ENCODE data around the gene SF3B1. TPM values are rescaled to one million over a fixed set of nuclear protein-coding genes. Genes with fewer than 3 reads are reported as not detected.
A peak's percentile ranks its signal among the peaks of the same experiment; 100 is the strongest.

The SF3B1 gene
- total RNA-seq, 1 donor from 2014 or later: 370 TPM

DNA sequence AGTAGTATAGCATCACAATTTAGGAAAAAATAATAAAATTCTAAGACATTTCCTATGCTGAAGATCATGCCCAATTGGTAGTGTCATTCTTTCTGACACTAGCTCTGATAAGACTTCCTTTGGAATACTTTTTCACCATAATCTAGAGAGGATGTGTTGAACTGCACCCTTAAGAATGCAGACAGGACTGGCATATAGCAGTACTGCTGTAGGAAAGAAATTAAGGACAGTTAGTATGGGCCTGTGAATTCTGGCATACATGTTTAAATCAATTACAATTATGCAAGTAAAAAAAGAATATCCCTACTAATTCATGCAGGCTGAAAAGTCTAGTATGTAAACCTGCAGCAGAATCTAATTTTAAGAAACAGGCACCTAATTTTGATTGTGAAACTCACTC, 15.4 kb downstream of the SF3B1 start:
- Mint-ChIP-seq H3K4me1 (ENCODE audit: low read depth) (peaks cover 14% of the 10 kb centered on the region), H3K4me3 (ENCODE audit: low read depth) (no peak overlapping the region), H3K27ac (no peak overlapping the region), H3K27me3 (no peaks in the 10 kb centered on the region), H3K36me3 (ENCODE audit: insufficient read depth) (peaks cover 26% of the 10 kb centered on the region), H3K9me3 (ENCODE audit: low read depth) (no peaks in the 10 kb centered on the region)
- TF ChIP-seq, protein P1, sequence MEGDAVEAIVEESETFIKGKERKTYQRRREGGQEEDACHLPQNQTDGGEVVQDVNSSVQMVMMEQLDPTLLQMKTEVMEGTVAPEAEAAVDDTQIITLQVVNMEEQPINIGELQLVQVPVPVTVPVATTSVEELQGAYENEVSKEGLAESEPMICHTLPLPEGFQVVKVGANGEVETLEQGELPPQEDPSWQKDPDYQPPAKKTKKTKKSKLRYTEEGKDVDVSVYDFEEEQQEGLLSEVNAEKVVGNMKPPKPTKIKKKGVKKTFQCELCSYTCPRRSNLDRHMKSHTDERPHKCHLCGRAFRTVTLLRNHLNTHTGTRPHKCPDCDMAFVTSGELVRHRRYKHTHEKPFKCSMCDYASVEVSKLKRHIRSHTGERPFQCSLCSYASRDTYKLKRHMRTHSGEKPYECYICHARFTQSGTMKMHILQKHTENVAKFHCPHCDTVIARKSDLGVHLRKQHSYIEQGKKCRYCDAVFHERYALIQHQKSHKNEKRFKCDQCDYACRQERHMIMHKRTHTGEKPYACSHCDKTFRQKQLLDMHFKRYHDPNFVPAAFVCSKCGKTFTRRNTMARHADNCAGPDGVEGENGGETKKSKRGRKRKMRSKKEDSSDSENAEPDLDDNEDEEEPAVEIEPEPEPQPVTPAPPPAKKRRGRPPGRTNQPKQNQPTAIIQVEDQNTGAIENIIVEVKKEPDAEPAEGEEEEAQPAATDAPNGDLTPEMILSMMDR (IDR thresholded peaks at IDR 0.05; ENCODE audit: unreplicated experiment): no peak
- no peak for DNase-seq (ENCODE audit: low spot score, unreplicated experiment)

DNA sequence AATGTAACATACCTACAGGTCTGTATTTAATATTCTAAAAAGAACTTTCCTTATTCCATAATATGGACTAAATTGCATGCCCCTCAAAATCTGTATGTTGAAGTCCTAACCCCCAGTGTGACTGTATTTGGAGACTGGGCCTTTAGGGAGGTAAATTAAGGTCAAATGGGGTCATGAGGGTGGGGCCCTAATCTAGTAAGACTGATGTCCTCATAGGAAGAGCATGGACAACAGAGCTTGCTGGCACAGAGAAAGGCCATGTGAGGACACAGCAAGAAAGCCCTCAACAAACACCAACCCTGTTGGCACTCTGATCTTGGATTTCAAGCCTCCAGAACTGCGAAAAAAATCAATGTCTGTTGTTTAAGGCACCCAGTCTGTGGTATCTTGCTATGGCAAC, 18.6 kb downstream of the SF3B1 start:
- Mint-ChIP-seq H3K36me3 (ENCODE audit: insufficient read depth) (peaks cover 28% of the 10 kb centered on the region), H3K27ac (peak overlapping the region; percentile 49), H3K27me3 (no peaks in the 10 kb centered on the region), H3K9me3 (ENCODE audit: low read depth) (no peaks in the 10 kb centered on the region), H3K4me1 (ENCODE audit: low read depth) (peaks cover 13% of the 10 kb centered on the region), H3K4me3 (ENCODE audit: low read depth) (no peak overlapping the region)
- TF ChIP-seq, protein P1 (IDR thresholded peaks at IDR 0.05; ENCODE audit: unreplicated experiment): no peak
- DNase-seq (ENCODE audit: low spot score, unreplicated experiment): no peak

DNA sequence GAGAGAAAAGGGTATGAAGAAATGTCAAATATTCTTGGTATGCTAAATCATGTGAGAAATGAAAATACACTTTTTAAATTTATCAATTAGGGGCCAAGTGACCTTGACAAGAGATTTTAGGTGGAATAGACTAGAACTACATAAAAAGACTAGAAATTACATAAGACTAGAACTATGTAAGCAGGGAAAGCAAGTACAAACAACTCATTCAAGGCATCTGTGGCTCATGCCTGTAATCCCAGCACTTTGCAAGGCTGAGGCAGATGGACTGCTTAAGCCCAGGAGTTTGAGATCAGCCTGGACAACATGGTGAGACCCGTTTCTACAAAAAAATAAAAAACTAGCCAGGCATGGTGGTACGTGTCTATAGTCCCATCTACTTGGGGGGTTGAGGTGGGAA, 20.3 kb downstream of the SF3B1 start:
- Mint-ChIP-seq H3K9me3 (ENCODE audit: low read depth) (no peaks in the 10 kb centered on the region), H3K36me3 (ENCODE audit: insufficient read depth) (peaks cover 33% of the 10 kb centered on the region), H3K27ac (peak overlapping the region; percentile 87), H3K4me3 (ENCODE audit: low read depth) (no peak overlapping the region), H3K4me1 (ENCODE audit: low read depth) (peaks cover 13% of the 10 kb centered on the region), H3K27me3 (no peaks in the 10 kb centered on the region)
- TF ChIP-seq, protein P1 (IDR thresholded peaks at IDR 0.05; ENCODE audit: unreplicated experiment): no peak
- no peak for DNase-seq (ENCODE audit: low spot score, unreplicated experiment)

DNA sequence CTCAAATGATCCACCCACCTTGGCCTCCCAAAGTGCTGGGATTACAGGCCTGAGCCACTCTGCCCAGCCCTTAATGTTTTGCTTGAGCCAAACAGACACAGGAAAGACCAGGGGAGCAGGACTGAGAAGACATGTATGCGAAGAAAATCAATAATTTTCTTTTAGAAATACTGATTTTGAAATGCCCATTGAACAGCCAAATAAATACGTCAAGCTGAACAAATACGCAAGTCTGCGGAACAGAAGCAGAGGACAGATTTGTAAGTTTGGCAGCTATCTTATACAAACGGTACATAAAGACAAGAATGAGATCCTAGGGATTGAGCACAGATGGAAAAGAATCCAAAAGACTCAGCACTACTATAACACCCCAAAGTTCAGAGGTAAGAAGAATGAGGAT, 20.8 kb downstream of the SF3B1 start:
- Mint-ChIP-seq H3K27ac (peak overlapping the region; percentile 87), H3K4me1 (ENCODE audit: low read depth) (peaks cover 13% of the 10 kb centered on the region), H3K9me3 (ENCODE audit: low read depth) (no peaks in the 10 kb centered on the region), H3K4me3 (ENCODE audit: low read depth) (no peak overlapping the region), H3K36me3 (ENCODE audit: insufficient read depth) (peaks cover 35% of the 10 kb centered on the region), H3K27me3 (no peaks in the 10 kb centered on the region)
- TF ChIP-seq, protein P1 (IDR thresholded peaks at IDR 0.05; ENCODE audit: unreplicated experiment): no peak
- no peak for DNase-seq (ENCODE audit: low spot score, unreplicated experiment)

DNA sequence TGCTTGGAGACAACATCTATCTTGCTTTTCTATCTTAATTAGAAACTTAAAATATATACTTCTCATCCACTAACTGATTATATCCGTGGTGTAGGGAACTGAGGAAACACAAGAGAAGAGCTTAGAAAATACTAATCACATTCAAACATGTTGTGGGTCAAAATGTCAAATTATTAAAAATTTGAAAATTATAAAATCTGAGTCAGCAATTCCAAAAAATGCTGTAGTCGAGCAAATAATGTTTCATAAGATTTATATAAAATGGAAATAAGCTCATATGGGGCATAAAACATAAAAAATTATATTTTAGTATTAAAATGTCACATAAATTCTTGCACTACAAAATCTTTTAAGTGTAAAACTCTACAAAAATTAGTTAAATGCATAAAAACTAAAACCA, 29.2 kb downstream of the SF3B1 start:
- Mint-ChIP-seq H3K4me3 (ENCODE audit: low read depth) (no peak overlapping the region), H3K27ac (no peak overlapping the region), H3K9me3 (ENCODE audit: low read depth) (no peaks in the 10 kb centered on the region), H3K27me3 (no peaks in the 10 kb centered on the region), H3K4me1 (ENCODE audit: low read depth) (no peaks in the 10 kb centered on the region), H3K36me3 (ENCODE audit: insufficient read depth) (peaks cover 42% of the 10 kb centered on the region)
- DNase-seq (ENCODE audit: low spot score, unreplicated experiment): no peak
- TF ChIP-seq, protein P1 (IDR thresholded peaks at IDR 0.05; ENCODE audit: unreplicated experiment): no peak

Measured in progenitor cell of endocrine pancreas (in vitro differentiated cells).